DMS114 treated with DMSO at 0.1 percent for 48 hours (cell line): ENCODE measurements around the gene WWTR1.

Source experiments
- DNase-seq: peaks from one replicate; lab custom pipeline; 2025; ENCODE audit not compliant: unreplicated experiment; lab: John Stamatoyannopoulos, UW

WWTR1 gene

GRCh38 chr3:149571381-149571780 lies 86.4 kb downstream of the WWTR1 start:
- no peak for DNase-seq

GRCh38 chr3:149570016-149570415 lies 87.8 kb downstream of the WWTR1 start:
- DNase-seq: no peak

- DNase-seq: no peak
Measured at GRCh38 chr3:149567381-149567780, 90.4 kb downstream of the WWTR1 start.

- DNase-seq: no peak
Measured at GRCh38 chr3:149566292-149566975, 91.4 kb downstream of the WWTR1 start.

GRCh38 chr3:149564079-149564478 lies 93.7 kb downstream of the WWTR1 start:
- no peak for DNase-seq

- DNase-seq: no peak
Measured at GRCh38 chr3:149563114-149563513, 94.7 kb downstream of the WWTR1 start.

GRCh38 chr3:149560617-149561016 lies 97.2 kb downstream of the WWTR1 start:
- DNase-seq: no peak

- no peak for DNase-seq
Measured at GRCh38 chr3:149560001-149560400, 97.8 kb downstream of the WWTR1 start.

GRCh38 chr3:149559525-149559924 lies 98.3 kb downstream of the WWTR1 start:
- no peak for DNase-seq

- DNase-seq: no peak
Measured at GRCh38 chr3:149555927-149556326, 101.9 kb downstream of the WWTR1 start.

GRCh38 chr3:149554826-149555225 lies 103.0 kb downstream of the WWTR1 start:
- DNase-seq: no peak

- no peak for DNase-seq
Measured at GRCh38 chr3:149553781-149554451, 103.9 kb downstream of the WWTR1 start.

- no peak for DNase-seq
Measured at GRCh38 chr3:149552700-149553099, 105.1 kb downstream of the WWTR1 start.

GRCh38 chr3:149551500-149551899 lies 106.3 kb downstream of the WWTR1 start:
- DNase-seq: no peak

- DNase-seq: no peak
Measured at GRCh38 chr3:149548669-149549065, 109.2 kb downstream of the WWTR1 start.

- no peak for DNase-seq
Measured at GRCh38 chr3:149547954-149548668, 109.7 kb downstream of the WWTR1 start.

GRCh38 chr3:149547413-149547812 lies 110.4 kb downstream of the WWTR1 start:
- no peak for DNase-seq

- no peak for DNase-seq
Measured at GRCh38 chr3:149545049-149545448, 112.8 kb downstream of the WWTR1 start.

GRCh38 chr3:149542375-149543312 lies 115.2 kb downstream of the WWTR1 start:
- no peak for DNase-seq

GRCh38 chr3:149541091-149541491 lies 116.7 kb downstream of the WWTR1 start:
- no peak for DNase-seq

- DNase-seq: no peak
Measured at GRCh38 chr3:149538371-149538770, 119.5 kb downstream of the WWTR1 start.
